ENCODE measurements around the gene SKOR1. TPM values are rescaled to one million over a fixed set of nuclear protein-coding genes. Genes with fewer than 3 reads are reported as not detected.

The SKOR1 gene
- total and polyA plus RNA-seq, 2 of the 8 experiments (the other 6 are each of a cell fraction or from before 2014, with no cell fraction given): 0.03 to 0.11 TPM

DNA sequence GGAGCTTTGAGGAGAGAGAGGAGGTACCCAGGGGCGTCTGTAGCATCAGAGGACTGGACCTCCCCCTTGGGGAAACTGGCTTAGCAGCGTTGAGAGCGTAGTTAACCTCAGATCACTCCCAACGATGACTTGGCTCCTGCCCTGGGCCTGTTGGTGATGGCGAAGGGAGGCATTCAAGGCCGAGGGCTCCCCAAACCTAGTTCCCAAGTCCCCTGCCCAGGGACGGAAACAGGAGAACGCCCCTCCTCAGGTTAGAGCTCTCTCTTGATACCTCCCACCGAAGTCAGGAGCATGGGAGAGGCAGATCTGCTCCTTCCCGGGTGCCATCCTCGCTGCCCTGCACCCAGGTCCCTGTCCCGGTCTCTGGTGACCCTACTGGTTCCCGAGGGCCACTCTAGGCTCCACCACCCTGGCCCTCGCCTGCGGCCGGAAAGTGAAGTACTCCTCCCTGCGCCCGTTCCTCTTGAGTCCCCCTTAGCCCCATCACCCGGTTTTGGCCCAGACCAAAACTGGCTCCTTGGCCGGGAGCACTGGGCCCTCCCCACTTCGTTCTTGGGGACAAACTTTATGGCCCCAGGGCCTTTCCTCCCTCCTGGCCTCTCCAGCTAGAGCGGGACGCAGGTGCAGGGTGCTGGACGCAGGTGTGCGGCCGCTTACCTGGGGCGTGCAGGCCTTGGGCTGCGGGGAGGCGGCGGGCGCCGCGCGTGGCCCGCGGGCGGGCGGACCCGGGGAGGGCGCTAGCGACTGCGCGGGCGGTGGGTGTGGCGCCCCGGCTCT is 2.6 kb upstream of the SKOR1 start:
- Histone ChIP-seq H4K5ac (ENCODE audit: insufficient read length, low read depth, low read length) (no peak overlapping the region), H3K4ac (replicated peaks; ENCODE audit: insufficient read length, low read depth, low read length) (no peak overlapping the region), H2BK20ac (ENCODE audit: low read length) (no peak overlapping the region), H2AFZ (ENCODE audit: low read length) (no peak overlapping the region), H3K27ac (ENCODE audit: low read depth, low read length) (no peak overlapping the region), H3K9me3 (ENCODE audit: insufficient read depth in 2 of 2, low read depth in 1 of 2, low read length in 1 of 2) (peaks cover 0 to 4% of the 10 kb centered on the region in 2 experiments; a peak in 1 of 4 replicates), H2BK5ac (ENCODE audit: low read depth, low read length) (no peak overlapping the region), H3K18ac (ENCODE audit: extremely low read depth, low read length) (no peak overlapping the region), H3K79me2 (ENCODE audit: control insufficient read depth in 1 of 2, insufficient read depth in 2 of 2, low read length in 2 of 2) (no peaks in the 10 kb centered on the region), H3K9ac (replicated peaks in 1 of 4; ENCODE audit: extremely low read depth in 1 of 4, low read depth in 3 of 4, low read length in 3 of 4) (no peak overlapping the region), H2BK15ac (ENCODE audit: low read length) (no peak overlapping the region), H3K4me2 (ENCODE audit: insufficient read depth in 1 of 2, low read depth in 2 of 2, low read length in 2 of 2) (peak overlapping the region; percentile 69 to 73), H3K4me3 (ENCODE audit: extremely low read depth in 1 of 4, insufficient read depth in 2 of 4, low read depth in 3 of 4, low read length in 4 of 4) (peak overlapping the region in 3 of 4 experiments; percentile 11 to 50 (median 18); a peak in 4 of 8 replicates), H3K36me3 (ENCODE audit: control insufficient read depth in 2 of 4, insufficient read depth in 4 of 4, low read length in 3 of 4) (peaks cover 0 to 17% (median 0%) of the 10 kb centered on the region in 4 experiments; a peak in 1 of 8 replicates), H4K8ac (ENCODE audit: extremely low read depth, insufficient read depth, low read length) (no peak overlapping the region; the same call in 1 of the 2 replicates), H2BK120ac (replicated peaks; ENCODE audit: low read depth, low read length) (no peak overlapping the region), H2BK12ac (ENCODE audit: low read depth, low read length) (0 out of 2 replicates have a peak overlapping the region, but pooled peaks have one; percentile 0), H3K27me3 (replicated peaks in 1 of 4; ENCODE audit: control insufficient read depth in 3 of 4, extremely low read depth in 1 of 4, insufficient read depth in 3 of 4, low read length in 3 of 4) (peaks cover 89 to 99% (median 98%) of the 10 kb centered on the region in 4 experiments), H3K23ac (ENCODE audit: insufficient read length) (no peak overlapping the region), H4K91ac (replicated peaks; ENCODE audit: insufficient read length, low read length) (no peak overlapping the region), H3K14ac (ENCODE audit: insufficient read length) (no peak overlapping the region), H3K4me1 (replicated peaks in 1 of 4; ENCODE audit: control insufficient read depth in 3 of 4, insufficient read depth in 4 of 4, low read length in 3 of 4) (peaks cover 2 to 54% (median 39%) of the 10 kb centered on the region in 4 experiments), H2AK5ac (ENCODE audit: low read depth, low read length) (no peak overlapping the region), H4K20me1 (replicated peaks in 1 of 2; ENCODE audit: control insufficient read depth in 1 of 2, insufficient read depth in 2 of 2, low read length in 2 of 2) (peaks cover 30 to 32% of the 10 kb centered on the region in 2 experiments), H3K79me1 (ENCODE audit: low read depth, low read length) (no peaks in the 10 kb centered on the region), H3K56ac (replicated peaks; ENCODE audit: insufficient read length, low read depth, low read length) (no peak overlapping the region), H3K23me2 (ENCODE audit: low read depth, low read length) (peaks cover 11% of the 10 kb centered on the region; the same call in 1 of the 2 replicates)
- WGBS, 2 experiments (ENCODE audit: extremely low coverage in 1 of 2, insufficient coverage in 1 of 2, insufficient read length in 1 of 2, insufficient replicate concordance in 2 of 2, low coverage in 1 of 2, low lambda C conversion rate in 2 of 2, missing lambda C conversion rate in 1 of 2): 7% methylated on average over 16 of the region's 46 CpGs; no CpG with 5 or more reads in 1 of the 2 experiments
- TF ChIP-seq SP1 (IDR thresholded peaks at IDR 0.05; ENCODE audit: low read depth, low read length): no peak
- TF ChIP-seq SUZ12 (IDR thresholded peaks at IDR 0.05; ENCODE audit: low read length): peak; percentile 23
- no peak for TF ChIP-seq TEAD4 (IDR thresholded peaks at IDR 0.05; ENCODE audit: low read depth, low read length)
- TF ChIP-seq RXRA (IDR thresholded peaks at IDR 0.05; ENCODE audit: insufficient read depth, low read depth, low read length): no peak
- no peak for TF ChIP-seq KDM5A (IDR thresholded peaks at IDR 0.05; ENCODE audit: low read length)
- TF ChIP-seq CBX5 (IDR thresholded peaks at IDR 0.05; ENCODE audit: low read depth, low read length): no peak
- TF ChIP-seq MAFK (IDR thresholded peaks at IDR 0.05; ENCODE audit: low read depth, low read length): no peak
- no peak for TF ChIP-seq TCF12 (IDR thresholded peaks at IDR 0.05; ENCODE audit: low read depth, low read length)
- peak; percentile 15 for TF ChIP-seq EZH2 (IDR thresholded peaks at IDR 0.05; ENCODE audit: low read depth, low read length, severe bottlenecking)
- TF ChIP-seq SIRT6 (IDR thresholded peaks at IDR 0.05; ENCODE audit: low read length): no peak
- TF ChIP-seq BRCA1 (IDR thresholded peaks at IDR 0.05; ENCODE audit: low read depth, low read length): no peak
- no peak for TF ChIP-seq SIN3A (conservative IDR thresholded peaks at IDR 0.05 in 1 of 2, IDR thresholded peaks at IDR 0.05 in 1 of 2; ENCODE audit: low read depth in 1 of 2, low read length in 2 of 2)
- FAIRE-seq (no peak), DNase-seq (ENCODE audit: low read depth in 1 of 2, low spot score in 2 of 2) (peak in 1 of 2 experiments; percentile 79)
- POLR2A ChIA-PET (ENCODE audit: partially characterized antibody): interaction anchor here (0.6 to 5.0 kb wide), 5 partner anchors 9 to 54 kb away, joined by 3 to 24 read pairs (median 5); no protein-coding TSS in a partner anchor
- CTCF ChIA-PET (ENCODE audit: partially characterized antibody): interaction anchor here (0.5 to 2.0 kb wide), 5 partner anchors 8 to 366 kb away, joined by 3 to 7 read pairs (median 3); no protein-coding TSS in a partner anchor
